Activated CD4-positive, alpha-beta T cell treated with anti-CD3 and anti-CD28 coated beads, Interleukin-2, Interleukin-4, amounts not matched to agents 100 ng/mL and 50 ng/mL, durations not matched to agents 16 hours and 8 hours (primary cell): ENCODE results near the gene F13A1.

ENCODE experiments used
- DNase-seq: peaks from one replicate; pipeline ENCODE4 v3.0.0-alpha.2; 2020; ENCODE audit warnings: low spot score

The F13A1 gene

GRCh38 chr6:6319952-6320811 lies at the start of gene F13A1:
Gene F13A1, minus strand, starts transcription at chr6:6320662. Its CDS starts 1,998 bp downstream, at chr6:6318664.
- no peak for DNase-seq

DNA sequence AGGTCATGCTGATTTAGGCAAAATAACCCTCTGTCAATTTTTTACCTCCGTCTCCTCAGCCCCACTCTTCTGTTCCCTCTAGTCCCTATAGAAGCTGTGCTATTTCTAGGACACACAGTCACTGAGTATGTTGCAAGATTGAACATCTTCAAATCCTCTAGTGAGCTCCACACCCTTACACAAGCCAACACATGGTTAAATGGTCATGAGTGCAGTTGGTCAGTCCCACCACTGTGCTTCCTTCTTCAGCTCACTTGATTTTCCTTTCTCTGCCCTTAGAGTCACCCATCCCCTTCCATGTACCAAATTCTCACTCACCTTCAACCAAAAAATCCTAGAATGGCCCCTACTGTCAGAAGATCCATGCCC lies 48.2 kb upstream of the F13A1 start:
- no peak for DNase-seq

GRCh38 chr6:6368040-6368683 lies 47.7 kb upstream of the F13A1 start:
- no peak for DNase-seq

GRCh38 chr6:6366803-6367202 lies 46.3 kb upstream of the F13A1 start:
- DNase-seq = no peak

DNA sequence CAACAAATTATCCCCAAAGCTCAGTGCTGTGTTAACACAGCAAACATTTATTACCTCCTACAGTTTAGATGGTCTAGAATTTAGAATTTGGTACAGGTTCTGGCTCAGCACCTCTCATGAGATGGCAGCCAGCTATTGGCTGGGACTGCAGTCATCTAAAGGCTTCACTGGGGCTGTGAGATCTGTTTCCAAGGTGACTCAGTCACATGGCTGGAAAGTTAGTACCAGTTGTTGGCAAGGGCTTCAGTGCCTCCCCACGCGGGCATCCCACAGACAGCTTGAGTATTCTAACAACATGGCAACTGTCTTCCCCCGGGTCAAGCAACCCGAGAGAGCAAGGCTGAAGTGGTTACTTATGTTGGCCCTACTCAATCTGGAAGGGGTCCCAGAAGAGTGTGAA lies 44.8 kb upstream of the F13A1 start:
- DNase-seq = no peak

GRCh38 chr6:6362056-6362840 lies 41.8 kb upstream of the F13A1 start:
- DNase-seq = no peak

DNA sequence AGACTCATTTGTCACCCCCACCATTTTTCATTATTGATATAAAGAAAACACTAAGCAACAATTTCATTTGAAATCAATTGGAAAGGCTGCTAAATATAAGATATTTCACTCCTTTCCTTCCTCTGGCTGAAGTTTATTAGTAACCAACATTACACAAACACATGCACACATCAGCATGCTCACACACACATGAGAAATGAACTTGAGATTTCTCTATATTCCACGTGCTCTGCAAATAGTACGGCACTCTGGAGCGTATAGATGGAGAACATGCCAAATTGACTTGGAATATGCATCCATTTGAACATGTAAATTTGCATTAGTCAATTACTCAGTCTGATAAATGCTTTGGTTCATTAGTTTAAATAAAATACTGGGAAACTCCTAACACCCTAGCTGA lies 37.1 kb upstream of the F13A1 start:
- no peak for DNase-seq

DNA sequence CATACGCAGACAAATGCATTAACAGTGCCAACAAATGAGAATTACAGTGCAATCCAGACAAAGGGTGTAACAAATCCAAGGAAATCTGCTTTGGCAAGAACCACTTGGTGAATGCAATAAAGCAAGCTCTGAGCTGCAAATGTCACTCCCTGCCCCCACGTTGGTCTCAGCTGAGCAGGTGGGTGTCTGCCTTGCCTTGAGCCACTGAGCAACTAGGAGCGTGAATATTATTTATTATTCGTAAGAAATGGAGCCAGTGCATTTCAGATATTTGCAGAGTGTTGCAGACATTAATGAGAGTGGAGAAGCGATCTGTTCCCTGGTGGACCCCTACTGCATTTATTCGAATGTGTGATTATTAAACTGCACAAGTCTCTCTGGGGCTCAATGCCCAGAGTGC lies 36.6 kb upstream of the F13A1 start:
- no peak for DNase-seq

GRCh38 chr6:6352772-6353171 lies 32.3 kb upstream of the F13A1 start:
- DNase-seq = no peak

DNA sequence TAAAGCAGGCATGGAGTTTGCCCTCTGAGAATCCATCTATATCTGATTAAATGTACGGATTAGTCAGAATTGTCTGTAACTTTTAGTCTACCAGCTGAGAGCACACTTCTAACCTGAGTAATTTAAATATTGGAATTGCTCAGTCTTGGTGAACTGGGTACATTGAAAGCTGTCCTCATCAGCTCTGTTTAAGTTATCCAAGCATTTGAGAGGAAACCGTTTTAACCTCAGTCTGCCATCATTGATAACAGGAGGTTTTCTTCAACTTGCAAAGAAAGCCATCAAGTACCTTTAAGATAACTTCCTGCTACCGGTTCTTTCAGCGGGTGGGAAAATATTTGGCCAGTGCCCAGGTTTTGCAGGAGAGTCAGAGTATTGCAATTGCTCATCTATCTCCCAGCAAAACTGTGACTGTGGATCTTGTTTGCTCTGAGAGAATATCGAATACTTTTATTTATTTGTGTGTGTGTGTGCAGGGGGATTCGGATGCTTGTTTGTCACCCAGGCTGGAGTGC lies 31.1 kb upstream of the F13A1 start:
- no peak for DNase-seq

- no peak for DNase-seq
These were observed 30.2 kb upstream of the F13A1 start for GRCh38 chr6:6350696-6351095.

DNA sequence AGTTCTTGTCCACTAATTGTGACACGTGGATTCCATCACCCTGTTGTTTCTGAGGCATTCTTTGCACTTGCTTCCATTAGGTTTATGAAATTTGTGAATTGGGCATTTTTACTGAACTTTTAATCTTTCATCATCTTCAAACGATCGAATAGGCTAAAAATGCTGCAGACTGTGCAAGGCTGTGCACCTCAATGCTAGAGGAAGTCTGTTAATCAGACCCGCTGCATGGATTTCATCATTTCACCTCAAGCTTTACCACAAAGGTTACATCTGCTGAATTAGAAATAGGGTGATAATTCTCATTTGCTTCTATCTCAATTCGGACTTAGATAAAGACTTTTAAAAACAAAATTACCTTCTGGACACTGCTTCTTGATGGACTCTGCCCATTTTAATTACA lies 27.8 kb upstream of the F13A1 start:
- DNase-seq = no peak

- no peak for DNase-seq
These were observed 26.1 kb upstream of the F13A1 start for GRCh38 chr6:6346427-6347023.

DNA sequence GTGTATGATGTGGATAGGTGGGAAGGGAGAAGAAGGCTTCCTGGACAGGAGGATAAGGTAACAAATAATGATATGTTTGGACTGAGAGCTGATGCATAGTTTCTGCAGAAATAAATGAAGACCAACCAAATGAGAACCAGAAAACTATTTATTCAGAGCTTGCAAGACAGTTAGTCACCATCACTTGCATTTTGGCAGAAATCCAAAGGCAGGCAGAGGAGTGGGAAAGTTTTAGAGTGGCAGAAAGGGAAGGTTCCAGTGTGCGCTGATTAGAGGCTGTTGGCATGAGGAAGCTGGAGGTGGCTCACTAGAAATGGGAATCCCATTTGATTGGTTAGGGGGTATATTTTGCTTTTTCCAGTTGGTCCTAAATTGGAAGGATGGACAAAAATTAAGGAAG lies 13.0 kb upstream of the F13A1 start:
- no peak for DNase-seq

DNA sequence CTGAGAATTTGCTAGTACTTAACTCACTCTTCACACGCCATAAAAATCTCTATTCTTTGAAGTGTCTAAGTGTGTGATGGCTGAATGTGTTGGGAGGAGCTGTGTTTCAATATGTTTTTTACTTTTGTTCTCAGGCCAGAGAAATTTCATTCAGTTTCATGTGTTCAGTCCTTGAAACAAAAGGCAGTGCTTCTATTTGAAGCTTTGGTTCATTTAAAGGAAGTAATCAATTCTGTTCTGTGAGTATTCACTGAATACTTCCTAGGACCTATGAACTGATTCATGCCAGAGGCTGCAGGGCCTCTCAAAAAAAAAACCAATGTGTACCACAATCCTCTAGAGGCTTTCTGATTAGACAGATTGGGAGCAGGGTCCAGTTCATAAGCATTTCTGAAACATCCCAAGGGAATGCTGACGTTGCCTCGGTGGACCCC lies 12.4 kb upstream of the F13A1 start:
- no peak for DNase-seq

DNA sequence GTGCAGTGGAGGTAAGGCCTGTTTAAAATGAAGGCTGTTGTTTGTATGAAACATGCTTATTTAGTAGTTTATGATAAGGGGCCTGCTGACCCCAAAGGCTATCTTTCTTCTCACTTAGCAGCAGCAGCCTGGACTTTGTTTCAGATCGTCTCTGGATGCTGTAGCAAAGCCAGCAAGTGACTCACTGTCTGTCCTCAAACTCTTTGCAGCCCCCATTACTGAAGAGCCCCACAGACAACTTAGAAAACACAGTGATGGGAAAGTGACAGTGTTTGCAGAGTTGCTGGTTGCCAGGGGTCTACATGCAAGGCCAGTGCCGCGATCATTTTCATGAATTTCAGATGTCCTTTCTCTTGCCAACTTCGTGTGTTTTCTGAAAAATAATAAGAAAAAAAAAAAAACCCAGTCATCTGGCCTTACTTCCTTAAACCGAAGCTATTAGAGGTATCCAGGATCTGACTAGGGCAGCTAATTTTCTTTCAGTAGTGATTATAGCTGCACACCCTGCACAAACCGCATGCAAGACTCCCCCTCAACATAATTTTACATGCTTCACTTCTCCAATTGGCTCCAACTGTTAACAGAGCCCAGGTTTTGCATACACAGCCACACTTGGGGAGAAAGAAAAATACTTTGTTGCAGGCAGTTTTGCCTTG lies 11.6 kb upstream of the F13A1 start:
- no peak for DNase-seq

DNA sequence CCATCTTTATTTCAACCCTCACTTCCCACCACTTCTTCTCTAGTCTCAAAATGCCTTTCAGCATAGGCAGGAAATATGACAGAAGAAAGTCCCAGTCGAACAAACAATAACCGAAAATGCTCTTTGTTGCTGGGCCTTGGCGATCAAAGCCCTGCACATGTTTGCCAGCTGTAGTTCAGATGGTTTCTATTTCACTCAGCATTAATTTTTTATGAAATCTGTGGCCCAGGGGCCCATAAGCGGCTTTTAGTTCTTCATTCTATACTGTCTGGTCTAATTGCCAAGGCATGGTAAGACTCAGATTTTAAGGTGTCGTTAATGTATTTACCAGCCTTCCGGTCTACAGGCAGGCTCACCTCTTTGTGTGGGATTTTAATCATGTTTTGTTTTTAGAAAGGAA lies 10.9 kb upstream of the F13A1 start:
- DNase-seq = no peak

DNA sequence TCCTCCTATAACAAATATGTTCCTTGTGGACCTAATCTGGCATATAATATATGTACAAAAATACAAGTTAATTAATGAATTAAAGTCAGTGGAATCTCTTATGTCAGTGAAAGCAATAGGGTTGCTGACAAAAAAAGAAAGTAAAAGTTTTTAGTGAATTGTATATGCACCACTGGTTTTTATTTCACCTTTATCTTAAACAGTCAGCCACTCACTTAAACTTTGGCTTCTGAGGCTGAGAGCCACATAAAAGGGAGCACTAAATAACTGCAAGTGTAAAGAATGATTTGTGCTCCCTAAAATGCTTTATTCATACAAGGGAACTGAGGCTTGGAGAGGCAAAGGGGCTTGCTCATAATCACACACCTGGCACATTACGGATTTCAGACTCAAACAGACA lies 9.9 kb upstream of the F13A1 start:
- DNase-seq = no peak

DNA sequence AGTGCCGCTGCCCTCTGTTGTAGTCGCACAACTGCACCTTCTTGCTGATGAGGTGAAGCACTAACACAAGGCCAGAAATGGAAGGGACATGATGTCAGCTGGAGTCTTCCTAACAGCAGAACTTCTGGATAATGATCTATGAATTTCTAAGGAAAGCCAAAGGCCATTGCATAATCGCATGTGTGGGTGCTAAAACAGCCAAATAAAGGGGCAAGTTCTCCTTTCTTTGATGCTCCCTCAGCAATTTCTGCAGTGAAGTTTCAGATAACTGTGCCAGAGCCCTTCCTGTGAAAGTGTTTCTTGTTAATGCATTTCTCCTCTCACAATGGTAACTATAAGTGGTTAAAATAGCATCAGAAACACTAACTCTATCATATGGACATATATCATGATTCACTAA lies 8.0 kb upstream of the F13A1 start:
- DNase-seq = no peak

- no peak for DNase-seq
These were observed 2.9 kb upstream of the F13A1 start for GRCh38 chr6:6323352-6323751.

DNA sequence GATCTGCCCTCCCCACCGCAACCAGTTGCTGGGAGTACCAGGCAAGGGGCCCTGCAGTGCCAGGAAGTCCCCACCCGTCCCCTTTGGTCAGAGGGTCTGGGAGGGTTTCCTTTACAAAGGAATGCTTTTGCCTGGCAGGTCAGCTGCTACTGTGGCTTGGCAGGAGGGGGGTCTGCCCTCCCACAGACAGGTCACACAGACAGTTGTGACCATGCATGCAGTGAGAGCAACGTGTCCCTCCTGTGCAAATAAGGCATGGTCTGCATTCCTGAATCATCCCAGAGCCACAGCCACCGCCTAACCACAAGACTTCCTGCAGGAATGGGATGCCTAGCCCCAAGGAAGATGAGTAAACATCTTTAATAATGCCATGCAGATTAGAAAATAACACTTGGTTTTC lies 439 bp upstream of the F13A1 start:
- no peak for DNase-seq
